ENCODE results near the gene RNF38.

GRCh38 chr9:36416890-36417289, 16.8 kb upstream of the RNF38 start:
- TF ChIP-seq, protein P1, sequence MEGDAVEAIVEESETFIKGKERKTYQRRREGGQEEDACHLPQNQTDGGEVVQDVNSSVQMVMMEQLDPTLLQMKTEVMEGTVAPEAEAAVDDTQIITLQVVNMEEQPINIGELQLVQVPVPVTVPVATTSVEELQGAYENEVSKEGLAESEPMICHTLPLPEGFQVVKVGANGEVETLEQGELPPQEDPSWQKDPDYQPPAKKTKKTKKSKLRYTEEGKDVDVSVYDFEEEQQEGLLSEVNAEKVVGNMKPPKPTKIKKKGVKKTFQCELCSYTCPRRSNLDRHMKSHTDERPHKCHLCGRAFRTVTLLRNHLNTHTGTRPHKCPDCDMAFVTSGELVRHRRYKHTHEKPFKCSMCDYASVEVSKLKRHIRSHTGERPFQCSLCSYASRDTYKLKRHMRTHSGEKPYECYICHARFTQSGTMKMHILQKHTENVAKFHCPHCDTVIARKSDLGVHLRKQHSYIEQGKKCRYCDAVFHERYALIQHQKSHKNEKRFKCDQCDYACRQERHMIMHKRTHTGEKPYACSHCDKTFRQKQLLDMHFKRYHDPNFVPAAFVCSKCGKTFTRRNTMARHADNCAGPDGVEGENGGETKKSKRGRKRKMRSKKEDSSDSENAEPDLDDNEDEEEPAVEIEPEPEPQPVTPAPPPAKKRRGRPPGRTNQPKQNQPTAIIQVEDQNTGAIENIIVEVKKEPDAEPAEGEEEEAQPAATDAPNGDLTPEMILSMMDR (IDR thresholded peaks at IDR 0.05) = no peak
- TF ChIP-seq POLR2A (IDR thresholded peaks at IDR 0.05) (no peak), POLR2AphosphoS5 (IDR thresholded peaks at IDR 0.05) (peak; percentile 72)

Data from prostate gland (tissue), 2 donors.